Neural crest cell (in vitro differentiated cells): ENCODE measurements around the gene SF1. TPM values are rescaled to one million over a fixed set of nuclear protein-coding genes. Genes with fewer than 3 reads are reported as not detected.

Source experiments
- DNase-seq: peaks from one replicate; pipeline ENCODE4 v3.0.0; 2021; ENCODE audit warnings: low read depth, mixed read lengths, low spot score
- H3K27ac Mint-ChIP-seq: one replicate; pipeline ENCODE4 v1.8.0; 2021; ENCODE audit warnings: mild to moderate bottlenecking, mixed read lengths; ENCODE audit not compliant: unreplicated experiment
- H3K27me3 Mint-ChIP-seq: 2 replicates; pipeline ENCODE4 v1.8.0; 2021; ENCODE audit warnings: low read depth, mild to moderate bottlenecking, mixed read lengths
- H3K36me3 Mint-ChIP-seq: 2 replicates; pipeline ENCODE4 v1.8.0; 2021; ENCODE audit warnings: low read depth, mild to moderate bottlenecking, mixed read lengths
- H3K4me1 Mint-ChIP-seq: 2 replicates; pipeline ENCODE4 v1.8.0; 2021; ENCODE audit warnings: mixed read lengths
- H3K4me3 Mint-ChIP-seq: one replicate; pipeline ENCODE4 v1.8.0; 2021; ENCODE audit warnings: mild to moderate bottlenecking, mixed read lengths
- H3K9me3 Mint-ChIP-seq: 2 replicates; pipeline ENCODE4 v1.8.0; 2021; ENCODE audit warnings: mixed read lengths
- total RNA-seq: library from RNA; stranded (reverse); gene quantifications from 2 replicates; pipeline ENCODE4 v1.2.1, GENCODE V29; 2021
- TF ChIP-seq, protein P1 (sequence below): fragments of 200-600 bp; sonication (generic); conservative IDR thresholded peaks from 2 replicates; pipeline ENCODE4 v1.5.0; 2021; ENCODE audit warnings: antibody characterized with exemption, mild to moderate bottlenecking

The SF1 gene
- total RNA-seq, 1 donor from 2014 or later, result 592 TPM

DNA sequence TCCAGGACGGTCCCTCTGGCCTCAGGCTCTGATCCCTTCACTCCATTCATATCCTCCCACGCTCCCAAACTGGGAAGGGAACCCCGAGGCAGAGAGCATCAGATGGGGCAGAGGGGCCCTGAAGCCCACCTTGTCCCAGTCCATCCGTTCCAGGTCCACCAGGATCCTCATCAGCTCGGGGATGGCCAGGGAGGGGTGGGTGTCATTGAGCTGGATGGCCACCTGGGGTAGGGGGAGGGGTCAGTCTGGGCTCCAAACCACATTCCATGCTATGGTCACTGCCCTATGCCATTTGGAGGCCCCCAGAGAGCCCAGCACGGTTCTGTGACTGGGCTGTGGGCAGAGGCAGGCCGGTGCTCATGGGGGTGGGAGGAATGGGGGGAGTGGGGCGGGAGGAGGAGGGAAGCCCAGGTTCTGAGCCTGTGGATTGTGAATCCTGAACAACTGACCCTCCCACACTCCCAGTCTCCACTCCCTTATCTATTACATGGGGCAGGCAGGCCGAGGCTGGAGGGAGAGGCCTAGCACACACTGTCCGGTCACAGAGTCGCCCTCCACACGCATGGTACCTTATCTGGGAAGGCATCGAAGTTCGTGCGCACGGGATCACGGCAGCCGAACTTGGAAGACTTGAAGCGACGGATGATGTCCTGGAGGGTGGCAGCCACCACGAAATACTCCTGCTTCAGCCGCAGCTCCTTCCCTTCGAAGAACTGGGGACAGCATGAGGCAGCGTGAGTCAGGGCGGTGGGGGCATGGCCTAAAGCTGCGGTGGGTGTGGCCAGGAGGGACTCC is 24.0 kb downstream of the SF1 start:
- Mint-ChIP-seq H3K27ac (no peak overlapping the region), H3K36me3 (no peaks in the 10 kb centered on the region), H3K4me1 (peaks cover 7% of the 10 kb centered on the region), H3K27me3 (peaks cover 4% of the 10 kb centered on the region), H3K4me3 (no peak overlapping the region), H3K9me3 (no peaks in the 10 kb centered on the region)
- no peak for DNase-seq
- TF ChIP-seq, protein P1, sequence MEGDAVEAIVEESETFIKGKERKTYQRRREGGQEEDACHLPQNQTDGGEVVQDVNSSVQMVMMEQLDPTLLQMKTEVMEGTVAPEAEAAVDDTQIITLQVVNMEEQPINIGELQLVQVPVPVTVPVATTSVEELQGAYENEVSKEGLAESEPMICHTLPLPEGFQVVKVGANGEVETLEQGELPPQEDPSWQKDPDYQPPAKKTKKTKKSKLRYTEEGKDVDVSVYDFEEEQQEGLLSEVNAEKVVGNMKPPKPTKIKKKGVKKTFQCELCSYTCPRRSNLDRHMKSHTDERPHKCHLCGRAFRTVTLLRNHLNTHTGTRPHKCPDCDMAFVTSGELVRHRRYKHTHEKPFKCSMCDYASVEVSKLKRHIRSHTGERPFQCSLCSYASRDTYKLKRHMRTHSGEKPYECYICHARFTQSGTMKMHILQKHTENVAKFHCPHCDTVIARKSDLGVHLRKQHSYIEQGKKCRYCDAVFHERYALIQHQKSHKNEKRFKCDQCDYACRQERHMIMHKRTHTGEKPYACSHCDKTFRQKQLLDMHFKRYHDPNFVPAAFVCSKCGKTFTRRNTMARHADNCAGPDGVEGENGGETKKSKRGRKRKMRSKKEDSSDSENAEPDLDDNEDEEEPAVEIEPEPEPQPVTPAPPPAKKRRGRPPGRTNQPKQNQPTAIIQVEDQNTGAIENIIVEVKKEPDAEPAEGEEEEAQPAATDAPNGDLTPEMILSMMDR, result no peak

DNA sequence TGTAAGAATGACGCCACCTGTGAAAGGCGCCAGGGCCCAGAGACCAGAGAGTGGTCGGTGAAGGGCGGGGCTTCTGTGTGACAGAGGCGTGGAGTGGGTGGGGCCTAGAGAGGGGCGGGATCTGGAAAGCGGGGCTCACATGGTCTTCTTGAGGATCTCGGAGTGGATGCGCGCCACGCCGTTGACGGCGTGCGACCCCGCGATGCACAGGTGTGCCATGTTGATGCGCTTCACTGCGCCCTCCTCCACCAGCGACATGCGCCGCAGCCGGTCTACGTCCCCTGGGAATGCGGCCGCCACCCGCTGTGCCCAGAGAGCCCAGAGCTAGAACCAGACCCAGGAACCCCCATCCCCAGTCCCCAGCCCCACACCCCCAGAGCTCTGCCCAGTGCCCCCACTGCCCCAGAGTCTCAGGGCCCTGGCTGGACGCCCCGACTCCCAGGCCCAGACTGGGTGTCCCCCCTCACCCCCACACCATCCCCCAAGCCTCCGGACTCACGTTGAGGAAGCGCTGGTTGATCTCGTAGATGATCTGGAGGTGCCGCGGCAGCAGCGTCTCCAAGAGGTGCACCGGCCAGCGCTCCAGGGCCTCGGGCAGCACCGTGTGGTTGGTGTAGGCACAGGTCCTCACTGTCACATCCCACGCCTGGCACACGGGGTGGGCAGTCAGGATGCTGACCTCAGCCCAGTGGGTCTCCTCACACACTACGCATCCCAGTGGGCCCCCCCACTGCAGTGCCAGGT is 24.8 kb downstream of the SF1 start:
- DNase-seq, result no peak
- H3K9me3 Mint-ChIP-seq, result no peaks in the 10 kb centered on the region
- no peak overlapping the region for H3K27ac Mint-ChIP-seq
- TF ChIP-seq, protein P1, result no peak
- peaks cover 2% of the 10 kb centered on the region for H3K27me3 Mint-ChIP-seq
- H3K36me3 Mint-ChIP-seq, result no peaks in the 10 kb centered on the region
- H3K4me1 Mint-ChIP-seq, result peaks cover 5% of the 10 kb centered on the region
- no peak overlapping the region for H3K4me3 Mint-ChIP-seq

DNA sequence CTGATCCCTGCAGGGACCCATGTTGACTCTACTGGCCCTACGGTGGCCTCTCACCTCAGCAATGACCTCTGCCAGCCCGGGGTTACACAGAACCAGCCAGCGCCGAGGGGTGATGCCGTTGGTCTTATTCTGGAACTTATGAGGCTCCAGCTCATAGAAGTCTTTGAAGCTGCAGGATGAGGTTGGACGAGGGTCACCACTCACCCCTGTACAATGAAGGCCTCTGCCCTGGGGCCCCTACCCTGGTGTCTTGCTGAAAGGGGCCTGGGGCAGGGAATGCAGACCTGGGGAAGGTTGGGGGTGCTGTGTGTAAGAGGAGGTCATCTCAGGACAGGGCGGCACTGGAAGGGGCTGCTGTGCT is 25.3 kb downstream of the SF1 start:
- no peaks in the 10 kb centered on the region for H3K9me3 Mint-ChIP-seq
- H3K27ac Mint-ChIP-seq, result no peak overlapping the region
- no peak overlapping the region for H3K4me3 Mint-ChIP-seq
- H3K4me1 Mint-ChIP-seq, result peaks cover 5% of the 10 kb centered on the region
- TF ChIP-seq, protein P1, result no peak
- H3K36me3 Mint-ChIP-seq, result no peaks in the 10 kb centered on the region
- no peak for DNase-seq
- peaks cover 5% of the 10 kb centered on the region for H3K27me3 Mint-ChIP-seq

DNA sequence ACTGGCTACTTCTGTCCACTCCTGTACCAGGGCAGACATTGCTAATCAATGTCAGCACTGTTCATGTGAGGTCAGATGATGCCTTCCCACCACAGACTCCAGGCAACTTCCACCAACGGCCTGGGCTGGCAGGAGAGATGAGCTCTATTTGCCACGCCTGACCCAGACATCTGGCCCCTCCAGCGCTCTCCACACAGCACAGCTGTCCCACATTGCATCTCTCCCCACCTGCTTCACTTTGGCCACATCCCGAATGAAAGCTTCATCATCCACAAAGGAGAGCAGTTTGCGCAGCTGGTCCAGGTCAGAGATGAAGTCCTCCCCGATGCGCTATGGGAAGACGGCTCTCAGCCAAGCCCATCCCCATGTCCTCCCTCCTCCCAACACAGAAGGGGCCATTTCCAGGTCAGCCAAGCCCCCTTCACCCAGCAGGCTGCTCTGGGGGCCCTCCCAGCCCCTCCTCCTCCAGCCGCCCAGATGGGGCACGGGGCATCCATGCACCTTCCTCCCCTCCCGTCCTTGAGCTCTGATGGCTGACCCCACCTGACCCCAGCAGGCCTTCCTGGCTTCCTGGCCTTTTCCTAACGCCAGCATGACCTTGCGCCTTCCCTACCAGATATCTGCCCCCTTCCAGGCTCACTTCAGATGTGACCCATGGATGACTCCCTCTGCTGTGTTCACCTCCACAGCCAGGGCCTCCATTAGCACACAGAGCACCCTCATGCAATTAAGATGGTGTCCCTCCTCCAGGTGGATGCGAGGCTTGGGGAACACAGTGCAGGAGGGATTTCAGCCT is 26.0 kb downstream of the SF1 start:
- Mint-ChIP-seq H3K27ac (no peak overlapping the region), H3K4me1 (peaks cover 5% of the 10 kb centered on the region), H3K9me3 (no peaks in the 10 kb centered on the region), H3K36me3 (no peaks in the 10 kb centered on the region), H3K4me3 (no peak overlapping the region), H3K27me3 (peaks cover 4% of the 10 kb centered on the region)
- TF ChIP-seq, protein P1, result no peak
- DNase-seq, result no peak

DNA sequence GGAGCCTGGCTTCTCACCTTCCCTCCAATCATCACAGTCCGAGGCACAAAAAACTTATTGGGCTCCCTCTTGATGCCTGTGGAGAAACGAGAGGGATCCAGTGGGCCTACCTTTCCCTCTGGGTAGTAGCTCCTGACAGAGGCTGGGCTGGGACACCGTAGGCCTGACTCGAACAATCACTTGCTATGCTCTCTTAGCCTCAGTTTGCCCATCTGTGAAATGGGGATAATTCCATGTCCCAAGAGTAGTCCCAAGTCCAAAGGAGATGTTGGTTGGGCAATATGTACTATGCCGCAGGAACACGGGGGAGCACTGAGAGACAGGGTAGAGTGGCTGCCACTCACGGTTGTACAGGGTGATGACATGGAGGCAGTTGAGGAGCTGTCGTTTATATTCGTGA is 26.8 kb downstream of the SF1 start:
- Mint-ChIP-seq H3K27ac (no peak overlapping the region), H3K4me1 (peaks cover 5% of the 10 kb centered on the region), H3K27me3 (peaks cover 7% of the 10 kb centered on the region), H3K36me3 (no peaks in the 10 kb centered on the region), H3K9me3 (no peaks in the 10 kb centered on the region), H3K4me3 (no peak overlapping the region)
- DNase-seq, result no peak
- TF ChIP-seq, protein P1, result no peak
